Measurements from ENCODE around the gene DLGAP4. TPM values are rescaled to one million over a fixed set of nuclear protein-coding genes. Genes with fewer than 3 reads are reported as not detected.

DLGAP4 gene
- total and polyA plus RNA-seq, 2 of the 13 experiments (the other 11 are each of a cell fraction or from before 2014, with no cell fraction given), result 15.2 to 26.7 TPM

- TF ChIP-seq RBFOX2 (IDR thresholded peaks at IDR 0.05; ENCODE audit: low read depth, low read length), result no peak
- peak; percentile 100 for TF ChIP-seq SMYD3 (CRISPR knock-in tag; IDR thresholded peaks at IDR 0.05)
- peak; percentile 100 for TF ChIP-seq MIER2 (CRISPR knock-in tag; IDR thresholded peaks at IDR 0.05)
- no peak for TF ChIP-seq TBP (CRISPR knock-in tag; IDR thresholded peaks at IDR 0.05)
- peak; percentile 100 for TF ChIP-seq ZNF674 (CRISPR knock-in tag; IDR thresholded peaks at IDR 0.05; ENCODE audit: low read depth)
- TF ChIP-seq ESRRA (CRISPR knock-in tag; IDR thresholded peaks at IDR 0.05; ENCODE audit: low read depth), result peak; percentile 96
- TF ChIP-seq FOXJ3 (CRISPR knock-in tag; IDR thresholded peaks at IDR 0.05; ENCODE audit: borderline replicate concordance), result peak; percentile 92
- peak; percentile 100 for TF ChIP-seq CREB3 (CRISPR knock-in tag; IDR thresholded peaks at IDR 0.05)
- peak; percentile 95 for TF ChIP-seq GATAD2A (CRISPR knock-in tag; IDR thresholded peaks at IDR 0.05)
- peak; percentile 100 for TF ChIP-seq ZBTB49 (CRISPR knock-in tag; IDR thresholded peaks at IDR 0.05; ENCODE audit: borderline replicate concordance)
- peak; percentile 81; the same call in 1 of the 2 replicates for TF ChIP-seq ZNF292 (CRISPR knock-in tag; IDR thresholded peaks at IDR 0.05; ENCODE audit: borderline replicate concordance, low read depth)
- peak; percentile 100 for TF ChIP-seq GPN1 (CRISPR knock-in tag; IDR thresholded peaks at IDR 0.05; ENCODE audit: borderline replicate concordance)
- peak; percentile 83 for TF ChIP-seq ZBTB33 (CRISPR knock-in tag; IDR thresholded peaks at IDR 0.05)
- TF ChIP-seq MLX (CRISPR knock-in tag; IDR thresholded peaks at IDR 0.05), result peak; percentile 96
- peak; percentile 96 for TF ChIP-seq ZNF263 (CRISPR knock-in tag; IDR thresholded peaks at IDR 0.05)
- peak; percentile 100 for TF ChIP-seq TFE3 (CRISPR knock-in tag; IDR thresholded peaks at IDR 0.05)
- TF ChIP-seq SNAI1 (CRISPR knock-in tag; IDR thresholded peaks at IDR 0.05; ENCODE audit: borderline replicate concordance), result peak; percentile 100
- TF ChIP-seq CTCF (CRISPR knock-in tag; IDR thresholded peaks at IDR 0.05), result peak; percentile 59
- peak; percentile 99 for TF ChIP-seq ZNF841 (CRISPR knock-in tag; IDR thresholded peaks at IDR 0.05; ENCODE audit: borderline replicate concordance)
- TF ChIP-seq CENPX (CRISPR knock-in tag; IDR thresholded peaks at IDR 0.05), result peak; percentile 99
- TF ChIP-seq ZNF781 (CRISPR knock-in tag; IDR thresholded peaks at IDR 0.05; ENCODE audit: borderline replicate concordance, not compliant biosample characterization), result peak; percentile 100
These were observed 78.0 kb downstream of the DLGAP4 start (continued) for GRCh38 chr20:36384022-36384619.

Data from HepG2 (cell line).